HG02938 (cell line): ENCODE data around the gene ABO.
"Not testable (repeated sequence)": the region's sequence is repeated elsewhere in the genome, so short reads cannot be mapped to it uniquely, and the experiment has no call there.

Experiments
- ATAC-seq: cut with Tn5 transposase; IDR thresholded peaks from one replicate; pipeline ENCODE4 v1.9.1; 2021; ENCODE audit warnings: mild to moderate bottlenecking, moderate library complexity; ENCODE audit not compliant: unreplicated experiment

Gene ABO

DNA sequence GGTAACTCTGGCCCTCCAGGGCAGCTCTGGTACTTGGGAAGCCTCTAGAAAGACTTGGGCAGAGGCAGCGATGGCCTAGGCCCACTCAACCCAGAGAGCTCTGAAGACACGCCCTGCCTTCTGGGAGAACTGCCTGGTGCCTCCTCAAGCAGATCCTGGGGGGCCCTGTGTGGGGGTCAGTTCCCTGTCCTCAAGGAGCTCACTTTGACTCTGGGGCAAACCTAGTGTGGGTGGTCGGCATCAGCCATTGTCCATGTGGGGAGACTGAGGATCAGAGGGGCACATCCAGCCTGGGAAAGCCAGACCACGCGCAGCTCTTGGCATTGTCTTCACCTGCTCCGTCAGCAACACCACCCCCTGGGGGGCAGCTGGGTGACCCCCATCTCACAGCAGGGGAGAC is 28.0 kb downstream of the ABO start:
- ATAC-seq: no peak

DNA sequence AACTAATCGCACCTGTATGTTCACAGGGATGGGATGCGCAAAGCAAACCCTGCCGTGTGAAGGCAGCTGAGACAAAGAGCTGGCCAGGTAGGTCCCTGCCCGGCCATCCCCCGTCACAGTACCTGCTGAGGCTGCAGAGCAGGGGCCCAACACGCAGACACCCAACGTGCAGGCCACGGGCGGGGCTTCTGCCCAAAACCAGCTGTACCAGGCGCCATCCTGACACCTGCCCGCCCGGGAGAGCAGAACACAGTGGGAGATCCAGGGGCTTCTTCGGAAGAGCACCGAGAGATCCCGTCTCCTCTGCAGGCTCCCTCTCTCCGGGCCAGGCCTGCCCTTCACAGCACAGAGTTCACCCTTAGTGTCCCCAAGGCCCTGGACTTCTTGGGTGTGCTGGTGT is 28.4 kb downstream of the ABO start:
- ATAC-seq: no peak

- ATAC-seq: no peak
These were observed 32.0 kb downstream of the ABO start for GRCh38 chr9:133242991-133243390.

GRCh38 chr9:133242241-133242640 is 32.8 kb downstream of the ABO start:
- ATAC-seq: no peak

- ATAC-seq: no peak
These were observed 35.4 kb downstream of the ABO start for GRCh38 chr9:133239533-133240090.

- no peak for ATAC-seq
These were observed 36.0 kb downstream of the ABO start for GRCh38 chr9:133238851-133239532.

GRCh38 chr9:133238272-133238850 is 36.6 kb downstream of the ABO start:
- no peak for ATAC-seq

DNA sequence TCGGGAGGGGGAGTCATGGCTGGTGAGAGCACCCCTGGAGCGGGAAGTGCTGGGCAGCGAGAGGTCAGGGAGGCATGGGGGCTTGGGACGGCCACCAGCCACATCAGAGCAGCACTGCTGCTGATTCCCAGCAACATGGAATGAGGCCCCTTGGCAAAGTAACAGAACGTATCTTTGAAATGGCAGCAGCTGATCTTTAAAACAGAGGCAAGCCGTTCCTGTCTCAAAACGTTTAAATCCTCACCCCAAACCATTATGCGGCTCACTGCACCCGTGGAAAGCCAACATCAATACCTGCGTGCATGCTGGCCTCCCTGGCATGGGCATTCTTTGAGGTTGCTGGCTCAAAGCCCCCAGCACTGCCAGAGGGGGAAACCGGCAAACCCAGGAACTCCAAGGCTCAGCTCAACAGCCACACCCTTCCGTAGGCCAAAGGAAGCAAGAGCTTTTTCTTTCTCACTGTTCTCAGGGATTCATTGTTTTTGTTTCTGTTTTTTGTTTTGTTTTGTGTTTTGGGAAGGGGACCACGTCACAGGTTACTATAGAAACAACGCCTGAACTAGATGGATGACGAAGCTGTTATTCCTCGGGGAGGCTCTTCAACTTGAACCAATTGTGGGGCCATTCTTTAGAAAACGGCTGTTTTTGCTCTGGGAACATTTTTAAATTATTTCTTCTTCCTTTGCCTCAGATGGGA is 37.8 kb downstream of the ABO start:
- ATAC-seq: no peak

- ATAC-seq: not testable (repeated sequence)
These were observed 38.5 kb downstream of the ABO start for GRCh38 chr9:133236291-133237034.

DNA sequence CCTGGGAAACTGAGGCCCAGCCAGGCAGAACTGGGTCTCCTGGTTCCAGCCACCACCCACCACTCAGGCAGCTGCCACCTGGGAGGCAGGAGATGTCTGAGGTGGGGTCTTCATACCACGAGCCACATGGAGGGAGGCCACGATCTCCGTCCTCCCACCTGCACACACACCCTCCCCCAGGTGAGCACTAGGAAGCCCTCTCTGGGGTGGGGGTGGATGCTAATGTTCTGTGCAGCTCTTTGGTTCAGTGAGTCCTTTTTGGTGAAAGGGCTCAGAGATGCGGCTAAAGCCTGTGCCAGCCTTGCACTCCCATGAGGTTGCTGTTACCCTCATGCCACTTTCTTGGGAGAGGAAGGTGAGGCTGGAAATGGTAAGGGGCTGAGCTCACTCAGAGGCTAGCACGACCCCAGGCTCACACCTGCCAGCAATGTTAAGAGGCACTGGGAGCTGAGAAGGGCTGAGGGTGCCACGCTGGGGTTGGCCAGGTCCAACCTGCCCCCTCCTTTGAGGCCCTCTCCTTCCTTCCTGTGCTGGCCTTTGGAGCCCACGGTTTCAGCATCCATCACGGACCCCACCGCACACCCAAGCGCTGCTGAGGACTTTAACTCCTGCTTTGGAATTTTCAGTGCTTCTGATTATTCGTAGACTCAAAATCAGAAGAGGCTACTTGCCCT is 39.3 kb downstream of the ABO start:
- ATAC-seq: no peak

DNA sequence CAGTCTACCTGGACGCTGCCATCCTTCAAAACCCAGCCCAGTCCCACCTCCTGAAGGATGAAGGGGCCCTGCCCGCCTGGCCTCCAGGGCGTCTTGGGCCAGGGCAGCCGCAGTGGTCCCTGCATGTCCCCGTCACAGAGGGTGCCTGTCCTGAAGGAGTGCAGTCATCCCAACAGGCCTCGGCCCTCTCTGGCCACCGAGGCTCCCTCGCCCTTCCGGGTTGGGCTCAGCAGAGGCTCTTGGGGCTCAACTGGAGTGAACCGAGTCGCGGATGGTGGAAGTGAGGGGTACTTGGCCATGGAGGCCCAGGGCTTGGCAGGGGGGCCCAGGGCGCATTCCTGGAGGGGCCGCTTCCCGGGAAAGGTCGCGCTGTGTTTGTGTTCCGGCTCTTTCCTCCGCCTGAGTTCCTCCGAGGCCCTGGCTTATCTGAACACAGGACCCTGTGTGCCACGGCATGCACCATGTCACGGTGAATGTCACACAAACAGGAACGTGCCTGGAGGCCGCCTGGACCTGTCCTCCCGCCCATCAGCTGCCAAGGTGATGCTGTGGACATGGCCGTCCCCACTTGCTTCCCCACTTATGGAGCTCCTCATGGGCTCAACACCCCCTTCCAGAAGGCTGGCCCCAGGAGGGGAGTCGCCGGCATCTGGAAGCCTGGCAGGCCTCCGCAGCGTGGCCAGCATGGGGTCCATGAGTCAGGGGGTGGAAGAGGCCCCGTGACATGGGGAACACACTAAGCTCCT is 40.3 kb downstream of the ABO start:
- ATAC-seq: no peak

DNA sequence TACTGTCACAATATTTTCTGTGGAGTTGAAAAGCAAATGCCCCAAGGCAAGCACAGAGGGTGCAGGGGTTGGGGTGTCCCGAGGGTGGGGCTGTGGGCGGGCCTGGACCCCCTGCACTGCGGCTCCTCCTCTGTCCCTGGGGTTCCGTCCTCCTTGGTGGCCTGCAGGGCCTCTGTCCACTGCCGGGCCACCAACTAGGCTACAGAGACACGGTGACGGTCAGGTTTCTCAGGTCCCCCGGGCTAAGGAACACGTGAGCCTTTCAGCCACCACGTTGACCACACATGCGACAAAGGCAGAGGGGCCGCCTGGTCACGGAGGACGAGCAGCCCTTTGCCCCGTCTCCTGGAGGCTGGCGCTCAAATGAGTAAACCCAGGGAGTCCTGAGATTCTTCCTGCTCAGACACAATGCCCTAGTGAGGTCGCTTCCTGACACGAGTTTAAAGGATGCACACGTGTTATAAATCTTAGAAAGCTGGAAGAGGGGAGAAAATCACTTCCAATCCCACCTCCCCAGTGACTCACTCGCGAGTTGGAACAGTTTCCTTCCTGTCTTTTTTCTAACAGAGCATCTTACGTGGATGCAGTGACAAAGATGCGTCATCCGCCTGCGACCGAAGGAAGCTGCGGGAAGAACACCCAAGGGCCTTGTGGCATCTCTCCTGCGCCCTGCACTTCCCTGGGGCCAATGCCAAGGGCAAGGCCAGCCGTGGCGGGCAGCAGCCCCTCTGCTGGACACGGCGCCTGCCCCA is 41.1 kb downstream of the ABO start:
- ATAC-seq: no peak

DNA sequence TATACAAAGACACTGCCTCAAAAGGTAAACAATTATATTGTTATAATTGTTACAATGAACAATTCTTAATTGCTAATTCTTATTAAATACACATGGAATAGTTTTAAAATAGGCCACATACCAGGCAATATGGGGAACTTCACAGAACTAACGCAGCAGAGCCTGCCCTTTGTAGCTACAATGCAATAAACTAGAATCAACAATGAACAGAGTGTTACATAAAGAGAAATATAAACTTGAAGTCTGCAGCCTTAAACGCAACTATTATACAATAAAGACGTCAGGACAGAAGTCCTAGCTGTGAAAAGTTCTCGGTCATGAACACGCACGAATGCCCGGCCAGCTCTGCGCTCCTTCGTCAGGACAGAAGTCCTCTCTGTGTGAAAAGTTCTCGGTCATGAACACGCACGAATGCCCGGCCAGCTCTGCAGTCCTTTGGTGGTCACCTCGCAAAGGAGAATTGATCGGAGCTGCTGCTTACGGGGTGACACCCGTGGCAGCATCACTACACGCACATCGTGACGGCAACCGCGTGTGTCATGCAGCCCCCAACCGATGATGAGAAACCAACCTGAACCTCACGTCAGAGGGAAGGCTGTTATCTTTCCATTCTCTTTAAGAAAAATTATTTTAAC is 43.0 kb downstream of the ABO start:
- ATAC-seq: not testable (repeated sequence)

DNA sequence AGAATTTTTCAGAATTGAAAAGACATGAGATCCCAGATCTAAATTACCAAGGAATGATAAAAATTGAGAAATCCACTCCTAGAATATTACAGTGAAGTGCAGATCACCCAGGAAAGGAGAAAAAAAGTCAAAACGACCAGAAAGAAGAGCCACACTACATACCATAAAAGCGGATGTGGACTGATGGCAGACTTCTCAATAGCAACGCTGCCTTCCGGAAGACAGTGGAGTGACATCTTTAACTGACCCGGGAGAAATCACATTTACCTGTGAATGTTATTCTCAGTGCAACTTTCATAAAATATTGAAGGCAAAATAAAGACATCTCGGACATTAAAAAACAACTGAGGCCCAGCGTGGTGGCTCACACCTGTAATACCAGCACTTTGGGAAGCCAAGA is 44.5 kb downstream of the ABO start:
- not testable (repeated sequence) for ATAC-seq

GRCh38 chr9:133230093-133230492 is 44.9 kb downstream of the ABO start:
- no peak for ATAC-seq

DNA sequence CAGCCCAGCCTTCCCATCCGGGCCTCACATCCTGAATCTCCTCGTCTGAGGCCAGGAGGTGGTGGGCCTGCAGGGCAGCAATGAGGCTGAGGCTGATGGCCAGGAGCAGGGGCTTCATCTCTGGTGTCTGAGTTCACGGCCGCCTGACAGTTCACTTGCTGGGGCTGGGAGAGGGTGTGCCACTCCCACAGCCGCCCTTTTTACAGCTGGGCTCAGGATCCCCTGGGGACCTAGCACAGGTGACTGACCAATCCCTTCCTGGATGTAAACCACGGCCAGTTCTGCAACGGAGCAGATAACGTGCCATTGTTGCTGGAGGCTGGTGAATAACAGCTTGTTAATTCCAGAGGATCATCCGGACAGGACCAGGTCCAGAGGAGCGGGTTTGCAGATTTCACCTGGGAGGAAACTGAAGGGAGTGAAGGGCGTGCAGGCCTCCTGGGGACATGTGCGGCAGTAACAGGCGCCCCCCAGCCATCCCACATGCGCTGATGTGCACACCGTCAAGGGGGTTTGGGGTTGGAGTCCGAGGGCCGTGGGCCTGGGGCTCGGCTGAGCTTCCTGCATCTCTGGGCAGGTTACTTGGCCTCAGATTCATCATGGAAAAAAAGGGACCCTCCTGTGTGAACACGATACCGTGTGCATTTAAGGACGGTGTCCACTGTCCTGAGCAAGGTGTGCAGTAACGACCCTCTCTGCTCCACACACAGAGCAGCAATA is 46.4 kb downstream of the ABO start:
- not testable (repeated sequence) for ATAC-seq

DNA sequence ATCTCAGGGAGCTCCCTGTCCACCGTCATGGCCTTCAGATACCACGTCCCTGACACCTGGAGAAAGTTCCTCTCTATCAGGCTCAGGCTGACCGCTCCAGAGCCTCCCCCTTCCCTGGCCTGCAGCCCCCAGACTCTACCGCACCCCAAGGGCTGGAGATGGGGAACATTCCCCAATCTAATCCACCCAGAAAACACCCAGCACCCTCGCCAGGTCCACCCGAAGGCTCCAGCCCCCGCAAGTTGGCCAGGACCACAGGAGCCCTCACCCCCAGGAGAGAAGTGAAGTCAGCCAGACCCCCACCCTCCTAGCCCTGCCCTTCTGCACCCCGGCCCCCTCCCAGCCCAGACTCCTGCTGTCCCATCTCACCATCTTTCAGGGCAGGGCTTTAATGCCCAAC is 47.0 kb downstream of the ABO start:
- not testable (repeated sequence) for ATAC-seq

DNA sequence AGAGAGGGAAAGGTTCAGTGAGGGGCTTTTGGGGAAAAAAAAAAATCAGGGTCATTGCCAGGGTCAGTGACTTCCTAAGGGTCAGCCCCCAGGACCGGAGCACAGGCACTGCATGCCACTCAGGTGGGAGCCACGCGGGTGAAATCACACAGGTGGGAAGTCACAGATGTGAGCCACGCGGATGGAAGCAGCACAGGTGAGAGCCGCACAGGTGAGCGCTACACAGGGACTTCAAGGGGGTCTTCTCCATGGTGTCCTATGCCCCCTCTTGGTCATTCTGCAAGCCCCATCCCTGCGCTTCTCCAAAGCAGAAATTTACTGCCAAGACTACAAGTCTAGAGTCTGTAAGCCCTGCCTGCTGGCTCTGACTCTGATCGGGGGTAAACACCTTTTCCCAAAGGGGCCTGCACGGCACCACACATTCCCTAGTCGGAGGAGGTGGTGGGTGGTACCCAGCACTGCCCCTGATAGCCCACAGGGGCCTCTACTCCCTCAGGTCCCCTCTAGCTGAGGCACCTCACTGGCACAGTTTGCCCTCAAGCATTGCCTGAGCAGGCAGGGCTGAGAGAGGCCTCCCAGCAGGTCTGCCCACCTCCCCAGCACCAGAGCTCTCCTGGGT is 47.6 kb downstream of the ABO start:
- no peak for ATAC-seq
